Panc1 (cell line): ENCODE results near the gene GALNT13. TPM values are rescaled to one million over a fixed set of nuclear protein-coding genes. Genes with fewer than 3 reads are reported as not detected.

Experiments
- ATAC-seq: fragments of 200-7000 bp; cut with Tn5 transposase; 2 replicates; pipeline ENCODE4 v1.9.1; 2020; ENCODE audit warnings: mild to moderate bottlenecking, moderate library complexity
- BruUV-seq: library from RNA; stranded (reverse); fragments of 400-500 nt; replicated peaks from 2 replicates; lab custom pipeline; 2021; lab: Mats Ljungman, UMichigan
- CTCF ChIA-PET: fragments of 300-600 bp; sonication (Branson Sonifier 250); formaldehyde crosslinking; loops from one replicate; lab custom pipeline; 2022; ENCODE audit warnings: antibody characterized with exemption; lab: Charles Lee
- POLR2A ChIA-PET: fragments of 300-600 bp; sonication (Branson Sonifier 250); formaldehyde crosslinking; loops from one replicate; lab custom pipeline; 2022; ENCODE audit warnings: antibody characterized with exemption; lab: Charles Lee
- DNase-seq: peaks from one replicate; pipeline ENCODE4 v3.0.0-alpha.2; 2010; ENCODE audit warnings: low read depth, low spot score
- H3K27ac ChIP-seq: 2 replicates; pipeline ENCODE4 v1.5.1; 2011; ENCODE audit warnings: mild to moderate bottlenecking, low read length, inconsistent platforms
- H3K27me3 ChIP-seq: fragments of 200-500 bp; sonication (Bioruptor generic); 2 replicates; pipeline ENCODE4 v1.6.0; 2014; ENCODE audit warnings: low read length, inconsistent platforms; ENCODE audit not compliant: control insufficient read depth, insufficient read depth
- H3K36me3 ChIP-seq: fragments of 200-500 bp; sonication (Bioruptor generic); 2 replicates; pipeline ENCODE4 v1.5.1; 2014; ENCODE audit warnings: inconsistent platforms, mild to moderate bottlenecking, low read length, moderate library complexity; ENCODE audit not compliant: control insufficient read depth, insufficient read depth
- H3K4me1 ChIP-seq: 2 replicates; pipeline ENCODE4 v1.5.1; 2011; ENCODE audit warnings: inconsistent platforms, mild to moderate bottlenecking, low read length, moderate library complexity; ENCODE audit not compliant: control insufficient read depth, insufficient read depth
- H3K4me3 ChIP-seq, 2 experiments: 2 replicates each; pipeline ENCODE4 v1.5.1; 2011 to 2012; ENCODE audit warnings: low read depth in 2 of 2, low read length in 2 of 2, mild to moderate bottlenecking in 2 of 2, inconsistent platforms in 1 of 2, moderate library complexity in 1 of 2
- H3K9me3 ChIP-seq: fragments of 200-500 bp; sonication (Bioruptor generic); 2 replicates; pipeline ENCODE4 v1.5.1; 2014; ENCODE audit warnings: low read depth, mild to moderate bottlenecking, inconsistent platforms, low read length, moderate library complexity; ENCODE audit not compliant: control insufficient read depth, insufficient read depth
- CTCF ChIP-seq: fragments of 450-650 bp; IDR thresholded peaks from 2 replicates; pipeline ENCODE4 v1.5.1; 2017; ENCODE audit warnings: mild to moderate bottlenecking
- POLR2AphosphoS5 ChIP-seq: IDR thresholded peaks from 2 replicates; pipeline ENCODE4 v1.6.1; 2012; ENCODE audit warnings: mild to moderate bottlenecking, low read depth, low read length, moderate library complexity
- REST ChIP-seq, 2 experiments: IDR thresholded peaks; 2 replicates each; pipeline ENCODE4 v1.6.1; 2011 to 2012; ENCODE audit warnings: low read depth in 2 of 2, control low read depth in 1 of 2, low read length in 1 of 2, mild to moderate bottlenecking in 1 of 2, moderate library complexity in 1 of 2; ENCODE audit not compliant: insufficient read depth in 1 of 2
- SIN3A ChIP-seq: IDR thresholded peaks from 2 replicates; pipeline ENCODE4 v1.6.1; 2012; ENCODE audit warnings: low read depth, mild to moderate bottlenecking, low read length, moderate library complexity, borderline replicate concordance; ENCODE audit not compliant: insufficient read depth
- TCF7L2 ChIP-seq: IDR thresholded peaks from 2 replicates; pipeline ENCODE4 v1.6.1; 2011; ENCODE audit warnings: mild to moderate bottlenecking, low read depth, low read length, inconsistent platforms
- in situ Hi-C: cut with HindIII; loops from 2 replicates; pipeline ENCODE4 v1.10.0; 2016; ENCODE audit warnings: low sequenced_read_pairs, low pct_unique_long_range_greater_than_20kb
- intact Hi-C: fragments of 100-400 bp; cut with micrococcal nuclease; formaldehyde crosslinking; loops from one replicate; pipeline ENCODE4 v1.10.0; 2022; ENCODE audit not compliant: unreplicated experiment
- total RNA-seq: library from RNA; stranded (reverse); gene quantifications from one replicate; pipeline ENCODE4 v1.2.1, GENCODE V29; 2021; ENCODE audit not compliant: unreplicated experiment

GALNT13 gene
- total RNA-seq, 1 experiment from 2014 or later = not detected

DNA sequence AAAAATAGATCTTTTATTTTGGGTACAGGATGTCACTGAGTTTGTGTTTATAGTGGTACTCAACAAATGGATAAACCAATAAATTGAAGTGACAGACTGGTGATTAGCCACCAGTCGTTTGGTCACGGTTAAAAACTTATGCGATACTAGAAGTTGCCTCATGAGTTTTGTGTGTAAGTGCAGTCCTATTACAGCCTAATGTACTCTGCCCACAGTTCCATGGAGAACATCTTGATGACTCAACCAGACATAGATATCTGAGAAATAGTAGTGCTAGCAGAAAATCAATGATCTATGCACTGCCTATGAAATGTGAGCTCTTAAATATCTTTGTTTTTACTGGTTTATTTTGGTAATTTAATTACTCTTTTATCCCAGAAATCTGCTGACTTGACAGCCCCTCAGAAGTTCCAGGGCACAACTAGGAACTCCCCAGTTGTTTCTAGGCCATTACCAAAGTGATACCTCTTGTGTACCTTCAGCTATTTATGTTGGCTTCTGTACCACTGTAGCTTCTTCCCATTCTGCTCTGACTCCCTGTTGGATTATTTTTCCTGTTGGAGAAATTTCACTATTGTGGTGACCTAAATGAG lies 617.6 kb downstream of the GALNT13 start:
- intact Hi-C loops = no loop called here
- in situ Hi-C loops = no loop called here
- CTCF ChIA-PET = no interaction called here

GRCh38 chr2:154490530-154490929 lies 618.8 kb downstream of the GALNT13 start:
- Histone ChIP-seq H3K27me3 (no peaks in the 10 kb centered on the region), H3K36me3 (no peaks in the 10 kb centered on the region), H3K9me3 (no peaks in the 10 kb centered on the region), H3K27ac (no peak overlapping the region), H3K4me3 (no peak overlapping the region), H3K4me1 (no peaks in the 10 kb centered on the region)
- POLR2A ChIA-PET = no interaction called here
- ATAC-seq (no peak), DNase-seq (no peak)
- intact Hi-C loops = no loop called here
- CTCF ChIA-PET = no interaction called here
- in situ Hi-C loops = no loop called here
- TF ChIP-seq POLR2AphosphoS5 (no peak), REST (IDR thresholded peaks at IDR 0.05; ENCODE audit: insufficient read depth in 1 of 2, low read depth in 2 of 2, low read length in 1 of 2) (no peak), CTCF (no peak), SIN3A (no peak), TCF7L2 (no peak)
- BruUV-seq = no TSS peak

More for the DNA sequence above, 617.6 kb downstream of the GALNT13 start:
- Histone ChIP-seq H3K9me3 (no peaks in the 10 kb centered on the region), H3K27me3 (no peaks in the 10 kb centered on the region), H3K36me3 (no peaks in the 10 kb centered on the region), H3K27ac (no peak overlapping the region), H3K4me3 (no peak overlapping the region), H3K4me1 (no peaks in the 10 kb centered on the region)
- POLR2A ChIA-PET = no interaction called here
- TF ChIP-seq TCF7L2 (no peak), SIN3A (no peak), POLR2AphosphoS5 (no peak), REST (IDR thresholded peaks at IDR 0.05; ENCODE audit: insufficient read depth in 1 of 2, low read depth in 2 of 2, low read length in 1 of 2) (no peak), CTCF (no peak)
- no TSS peak for BruUV-seq
- ATAC-seq (no peak), DNase-seq (no peak)
